T-helper 1 cell (primary cell): ENCODE data around the gene KMT2B.
"Not testable (repeated sequence)": the region's sequence is repeated elsewhere in the genome, so short reads cannot be mapped to it uniquely, and the experiment has no call there.

Experiments used
- DNase-seq, 5 donors: peaks; one replicate each; pipeline ENCODE4 v3.0.0-alpha.2; 2012 to 2020

Gene KMT2B

GRCh38 chr19:35710784-35711723, 6.7 kb upstream of the KMT2B start:
- DNase-seq, result peak in 1 of 5 donors; percentile 91

GRCh38 chr19:35712567-35713505, 5.0 kb upstream of the KMT2B start:
- DNase-seq, result peak in 2 of 5 donors; percentile 29 to 95

DNA sequence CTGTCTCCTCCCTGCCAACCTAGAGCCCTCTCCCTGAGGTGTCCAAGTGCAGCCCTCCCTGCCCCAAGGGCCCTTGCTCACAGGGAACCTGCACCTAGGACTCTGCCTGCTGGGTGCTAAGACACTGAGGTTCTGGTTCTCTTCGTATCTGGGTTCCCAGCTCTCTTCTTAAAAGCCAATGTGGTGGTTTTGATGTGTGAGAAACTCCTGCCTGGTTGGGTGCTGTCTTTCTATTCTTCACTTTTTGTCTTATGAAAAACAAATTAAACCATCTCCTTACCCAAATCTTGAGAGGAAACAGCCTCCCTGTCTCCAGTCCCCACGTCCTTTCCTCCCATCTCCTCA, 4.3 kb upstream of the KMT2B start:
- no peak for DNase-seq

DNA sequence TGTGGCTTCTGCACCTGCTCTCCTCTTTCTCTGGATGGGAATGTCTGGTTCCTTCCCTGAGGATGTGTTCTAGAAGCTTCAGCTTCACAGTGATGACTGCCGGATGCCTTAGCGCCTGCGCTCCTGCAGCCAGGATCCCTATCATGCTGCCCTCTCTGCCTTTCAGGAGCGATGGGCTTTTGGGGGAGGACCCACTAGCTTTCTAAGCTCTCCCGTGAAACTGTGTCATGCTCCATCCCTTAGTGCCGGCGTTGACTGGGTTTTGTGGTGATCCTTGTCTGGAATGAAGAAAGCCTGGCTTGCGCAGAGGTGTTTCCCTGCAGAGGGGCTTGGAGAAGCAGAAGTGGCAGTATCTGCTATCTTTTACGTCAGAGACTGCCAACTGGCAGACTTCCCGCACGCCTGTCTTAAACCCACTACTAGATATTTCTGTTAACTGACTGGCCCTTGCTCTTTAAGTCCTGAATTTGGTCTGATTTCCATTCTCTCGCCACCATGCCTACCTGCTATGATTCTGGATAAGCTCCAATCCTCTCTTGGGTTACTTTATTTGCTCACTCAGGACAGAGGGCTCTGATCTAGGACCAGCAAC, 3.8 kb upstream of the KMT2B start:
- peak in 1 of 5 donors; percentile 19 for DNase-seq

DNA sequence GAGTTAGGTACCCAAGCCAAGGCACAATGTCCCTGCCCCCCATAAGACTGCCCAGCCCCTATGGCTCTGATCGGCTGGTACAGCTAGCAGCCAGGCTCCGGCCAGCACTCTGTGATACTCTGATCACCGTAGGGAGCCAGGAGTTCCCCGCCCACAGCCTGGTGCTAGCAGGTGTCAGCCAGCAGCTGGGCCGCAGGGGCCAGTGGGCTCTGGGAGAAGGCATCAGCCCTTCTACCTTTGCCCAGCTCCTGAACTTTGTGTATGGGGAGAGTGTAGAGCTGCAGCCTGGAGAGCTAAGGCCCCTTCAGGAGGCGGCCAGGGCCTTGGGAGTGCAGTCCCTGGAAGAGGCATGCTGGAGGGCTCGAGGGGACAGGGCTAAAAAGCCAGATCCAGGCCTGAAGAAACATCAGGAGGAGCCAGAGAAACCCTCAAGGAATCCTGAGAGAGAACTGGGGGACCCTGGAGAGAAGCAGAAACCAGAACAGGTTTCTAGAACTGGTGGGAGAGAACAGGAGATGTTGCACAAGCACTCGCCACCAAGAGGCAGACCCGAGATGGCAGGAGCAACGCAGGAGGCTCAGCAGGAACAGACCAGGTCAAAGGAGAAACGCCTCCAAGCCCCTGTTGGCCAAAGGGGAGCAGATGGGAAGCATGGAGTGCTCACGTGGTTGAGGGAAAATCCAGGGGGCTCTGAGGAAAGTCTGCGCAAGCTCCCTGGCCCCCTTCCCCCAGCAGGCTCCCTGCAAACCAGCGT, 3.0 kb upstream of the KMT2B start:
- DNase-seq, result peak in 1 of 5 donors; percentile 54

GRCh38 chr19:35715355-35715809, 2.4 kb upstream of the KMT2B start:
- no peak for DNase-seq

GRCh38 chr19:35715981-35716800, 1.6 kb upstream of the KMT2B start:
- DNase-seq, result peak in 1 of 5 donors; percentile 29

DNA sequence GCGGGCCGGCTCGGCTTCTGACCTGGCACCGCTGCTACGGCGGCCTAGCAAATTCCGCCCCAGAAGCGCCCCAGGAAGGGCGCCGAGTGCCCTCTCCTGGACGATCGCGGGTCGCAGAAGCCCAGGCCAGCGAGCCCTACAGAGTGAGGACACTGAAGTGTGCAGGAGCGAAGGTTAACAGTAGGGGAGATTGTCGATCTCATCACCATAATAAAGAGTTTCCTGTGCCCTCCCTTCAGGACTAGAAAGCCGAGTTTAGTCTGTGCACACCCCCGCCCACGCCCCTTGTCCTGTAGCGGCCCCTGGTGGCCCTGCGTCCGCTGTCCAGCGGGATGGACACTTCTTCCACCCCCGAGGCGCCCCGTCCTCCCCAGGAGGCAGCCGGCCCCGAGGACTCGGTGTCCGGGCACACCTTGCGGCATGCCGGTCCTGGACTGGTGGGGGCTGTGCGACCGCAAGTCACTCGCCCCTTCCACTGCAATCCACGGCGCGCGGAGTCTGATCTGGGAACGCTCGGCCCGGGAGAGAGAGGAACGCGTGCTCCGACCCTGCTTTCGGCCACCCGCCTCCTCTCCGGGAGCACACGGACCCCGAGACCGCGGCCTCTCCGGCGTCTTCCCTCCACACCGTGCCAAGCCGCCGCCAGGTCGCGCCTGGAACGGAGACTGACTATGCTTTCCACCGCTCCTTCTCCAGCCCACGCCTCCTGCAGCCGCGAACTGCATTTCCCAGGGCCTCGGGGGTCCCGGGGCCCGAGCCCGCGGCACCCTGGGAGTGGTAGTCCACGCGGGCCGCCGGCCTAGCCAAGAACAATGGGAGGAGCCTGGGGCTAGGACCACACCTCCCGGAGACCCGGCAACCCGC, 770 bp upstream of the KMT2B start:
- DNase-seq, result peak; percentile 93 to 98 (median 97)

GRCh38 chr19:35718345-35719041, 690 bp downstream of the KMT2B start:
- peak in 3 of 5 donors; percentile 32 to 51 (median 37) for DNase-seq

DNA sequence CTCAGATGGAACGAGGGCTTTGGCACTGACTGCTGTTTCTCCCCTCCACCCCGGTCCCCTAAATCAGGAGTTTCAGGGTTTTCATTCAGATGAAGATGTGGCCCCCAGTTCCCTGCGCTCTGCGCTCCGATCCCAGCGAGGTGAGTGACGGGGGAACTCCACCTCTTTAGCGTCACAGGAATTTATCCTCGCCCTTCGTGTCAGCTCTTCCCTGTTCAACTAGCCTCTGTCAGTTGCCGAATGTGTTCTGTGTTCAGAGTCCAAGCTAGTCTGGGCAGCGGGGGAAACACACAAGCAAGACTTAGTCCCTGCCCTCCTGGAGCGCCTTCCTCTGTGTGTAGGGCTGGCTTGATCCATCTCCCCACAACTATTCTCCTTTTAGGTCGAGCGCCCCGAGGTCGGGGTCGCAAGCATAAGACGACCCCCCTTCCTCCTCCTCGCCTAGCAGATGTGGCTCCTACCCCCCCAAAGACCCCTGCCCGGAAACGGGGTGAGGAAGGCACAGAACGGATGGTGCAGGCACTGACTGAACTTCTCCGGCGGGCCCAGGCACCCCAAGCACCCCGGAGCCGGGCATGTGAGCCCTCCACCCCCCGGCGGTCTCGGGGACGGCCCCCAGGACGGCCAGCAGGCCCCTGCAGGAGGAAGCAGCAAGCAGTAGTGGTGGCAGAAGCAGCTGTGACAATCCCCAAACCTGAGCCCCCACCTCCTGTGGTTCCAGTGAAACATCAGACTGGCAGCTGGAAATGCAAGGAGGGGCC, 1.8 kb downstream of the KMT2B start:
- DNase-seq, result no peak

- DNase-seq, result no peak
Observed at GRCh38 chr19:35720163-35720524, 2.3 kb downstream of the KMT2B start.

GRCh38 chr19:35720648-35721047, 2.8 kb downstream of the KMT2B start:
- DNase-seq, result no peak

GRCh38 chr19:35721374-35721773, 3.6 kb downstream of the KMT2B start:
- no peak for DNase-seq

- DNase-seq, result no peak
Observed at GRCh38 chr19:35722461-35722860, 4.7 kb downstream of the KMT2B start.

DNA sequence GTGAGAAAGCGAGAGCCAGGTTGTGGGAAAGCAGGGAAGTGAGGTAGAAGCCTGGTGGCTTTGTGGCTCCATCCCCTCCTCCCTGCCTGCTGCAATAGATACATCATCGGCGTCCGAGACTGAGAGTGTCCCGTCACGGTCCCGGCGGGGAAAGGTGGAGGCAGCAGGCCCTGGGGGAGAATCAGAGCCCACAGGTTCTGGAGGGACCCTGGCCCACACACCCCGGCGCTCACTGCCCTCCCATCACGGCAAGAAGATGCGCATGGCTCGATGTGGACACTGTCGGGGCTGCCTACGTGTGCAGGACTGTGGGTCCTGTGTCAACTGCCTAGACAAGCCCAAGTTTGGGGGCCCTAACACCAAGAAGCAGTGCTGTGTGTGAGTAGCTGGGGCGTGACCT, 5.1 kb downstream of the KMT2B start:
- DNase-seq, result no peak

DNA sequence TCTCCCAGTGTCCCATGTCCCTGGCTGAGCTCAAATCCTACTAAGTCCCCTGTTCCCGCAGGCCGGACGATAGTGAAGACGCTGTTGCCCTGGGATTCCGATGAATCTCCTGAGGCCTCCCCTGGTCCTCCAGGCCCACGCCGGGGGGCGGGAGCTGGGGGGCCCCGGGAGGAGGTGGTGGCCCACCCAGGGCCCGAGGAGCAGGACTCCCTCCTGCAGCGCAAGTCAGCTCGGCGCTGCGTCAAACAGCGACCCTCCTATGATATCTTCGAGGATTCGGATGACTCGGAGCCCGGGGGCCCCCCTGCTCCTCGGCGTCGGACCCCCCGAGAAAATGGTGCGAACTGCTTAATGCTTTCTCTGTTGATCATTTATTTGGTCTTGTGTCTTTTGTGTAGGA, 5.9 kb downstream of the KMT2B start:
- DNase-seq, result no peak

DNA sequence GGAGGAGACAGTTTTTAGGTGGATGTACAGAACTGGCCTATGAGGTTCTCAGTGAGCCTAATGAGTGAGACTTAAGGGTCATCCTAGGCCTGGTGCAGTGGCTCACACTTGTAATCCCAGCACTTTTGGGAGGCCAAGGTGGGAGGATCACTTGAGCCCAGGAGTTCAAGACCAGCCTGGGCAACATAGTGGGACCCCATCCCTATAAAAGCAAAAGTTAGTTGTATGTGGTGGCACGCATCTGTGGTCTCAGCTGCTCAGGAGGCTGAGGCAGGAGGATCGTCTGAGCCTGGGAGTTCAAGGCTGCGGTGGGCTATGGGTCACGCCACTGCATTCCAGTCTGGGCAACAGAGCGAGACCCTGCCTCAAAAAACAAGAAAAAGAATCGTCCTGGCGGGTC, 6.3 kb downstream of the KMT2B start:
- DNase-seq, result not testable (repeated sequence)

GRCh38 chr19:35724560-35724959, 6.8 kb downstream of the KMT2B start:
- DNase-seq, result no peak
